ENCODE results near the gene SNED1.

Gene SNED1

DNA sequence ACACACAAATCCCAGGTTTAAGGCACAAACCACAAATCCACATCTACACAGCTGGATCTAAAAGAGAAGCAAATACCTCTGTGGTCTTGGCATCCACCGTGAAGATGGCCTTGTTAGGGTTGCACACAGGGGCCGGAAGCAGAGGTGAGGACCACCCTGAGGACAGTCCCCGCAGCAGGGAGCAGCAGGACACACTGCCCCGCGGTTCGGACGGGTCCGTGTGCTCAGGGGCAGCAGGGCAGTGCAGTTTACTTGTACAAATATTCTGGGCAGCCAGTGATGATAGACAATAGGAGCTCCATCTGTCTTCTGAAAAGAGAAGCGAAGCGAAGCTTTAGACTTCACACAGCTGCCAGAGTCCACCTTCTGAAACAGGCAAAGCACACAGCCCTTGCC lies 142.0 kb downstream of the SNED1 start:
- ATAC-seq (ENCODE audit: insufficient read depth, low read depth) (no peak), DNase-seq (no peak)
- Histone ChIP-seq H3K4me3 (ENCODE audit: low read depth in 1 of 2, low read length in 2 of 2) (no peak overlapping the region), H3K36me3 (ENCODE audit: insufficient read depth, low read length) (peaks cover 68% of the 10 kb centered on the region), H3K4me1 (ENCODE audit: insufficient read depth, low read length) (no peaks in the 10 kb centered on the region), H3K9me3 (ENCODE audit: insufficient read depth, low read length, severe bottlenecking) (no peaks in the 10 kb centered on the region), H2AFZ (ENCODE audit: low read depth, low read length) (no peak overlapping the region), H3K4me2 (ENCODE audit: insufficient read depth, low read length) (no peak overlapping the region), H3K27me3 (ENCODE audit: insufficient read depth, low read length, poor library complexity) (no peaks in the 10 kb centered on the region), H4K20me1 (ENCODE audit: insufficient read depth, low read length) (peaks cover 33% of the 10 kb centered on the region; the same call in 1 of the 2 replicates), H3K79me2 (ENCODE audit: insufficient read depth, low read length) (peaks cover 25% of the 10 kb centered on the region), H3K27ac (ENCODE audit: low read length) (no peak overlapping the region), H3K9ac (ENCODE audit: low read depth, low read length) (no peak overlapping the region)
- TF ChIP-seq, protein P1, sequence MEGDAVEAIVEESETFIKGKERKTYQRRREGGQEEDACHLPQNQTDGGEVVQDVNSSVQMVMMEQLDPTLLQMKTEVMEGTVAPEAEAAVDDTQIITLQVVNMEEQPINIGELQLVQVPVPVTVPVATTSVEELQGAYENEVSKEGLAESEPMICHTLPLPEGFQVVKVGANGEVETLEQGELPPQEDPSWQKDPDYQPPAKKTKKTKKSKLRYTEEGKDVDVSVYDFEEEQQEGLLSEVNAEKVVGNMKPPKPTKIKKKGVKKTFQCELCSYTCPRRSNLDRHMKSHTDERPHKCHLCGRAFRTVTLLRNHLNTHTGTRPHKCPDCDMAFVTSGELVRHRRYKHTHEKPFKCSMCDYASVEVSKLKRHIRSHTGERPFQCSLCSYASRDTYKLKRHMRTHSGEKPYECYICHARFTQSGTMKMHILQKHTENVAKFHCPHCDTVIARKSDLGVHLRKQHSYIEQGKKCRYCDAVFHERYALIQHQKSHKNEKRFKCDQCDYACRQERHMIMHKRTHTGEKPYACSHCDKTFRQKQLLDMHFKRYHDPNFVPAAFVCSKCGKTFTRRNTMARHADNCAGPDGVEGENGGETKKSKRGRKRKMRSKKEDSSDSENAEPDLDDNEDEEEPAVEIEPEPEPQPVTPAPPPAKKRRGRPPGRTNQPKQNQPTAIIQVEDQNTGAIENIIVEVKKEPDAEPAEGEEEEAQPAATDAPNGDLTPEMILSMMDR (IDR thresholded peaks at IDR 0.05; ENCODE audit: borderline replicate concordance, extremely low read depth, low read length, poor library complexity, severe bottlenecking), result no peak
- no peak for TF ChIP-seq EZH2 (IDR thresholded peaks at IDR 0.05; ENCODE audit: borderline replicate concordance, low read depth, low read length, severe bottlenecking)

DNA sequence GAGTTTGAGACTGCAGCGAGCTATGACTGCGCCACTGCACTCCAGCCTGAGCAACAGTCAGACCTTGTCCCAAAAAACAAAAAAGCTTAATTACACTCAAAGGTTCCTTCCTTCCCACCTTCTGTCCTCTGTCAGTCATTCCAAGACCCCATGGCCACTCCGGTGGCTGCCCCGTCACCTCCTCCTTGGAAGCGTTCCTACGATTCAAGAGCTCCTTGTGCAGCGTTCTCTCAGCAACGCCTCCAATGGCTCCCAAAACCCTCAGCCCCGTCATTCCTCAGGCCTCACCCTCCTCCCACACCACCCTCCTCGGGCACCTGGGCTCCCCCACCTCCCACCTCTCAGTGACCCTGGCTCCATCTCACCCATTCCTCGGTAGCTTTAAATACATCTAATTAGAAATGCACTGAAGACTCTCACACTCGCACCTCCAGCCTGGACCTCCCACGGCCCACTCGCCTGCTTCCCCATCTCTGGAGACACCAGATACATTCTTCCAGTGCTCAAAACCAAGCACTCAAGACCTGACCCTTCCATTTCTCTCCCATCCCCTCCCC lies 142.9 kb downstream of the SNED1 start:
- Histone ChIP-seq H3K4me3 (ENCODE audit: low read depth in 1 of 2, low read length in 2 of 2) (no peak overlapping the region), H3K27me3 (ENCODE audit: insufficient read depth, low read length, poor library complexity) (no peaks in the 10 kb centered on the region), H2AFZ (ENCODE audit: low read depth, low read length) (no peak overlapping the region), H3K79me2 (ENCODE audit: insufficient read depth, low read length) (peaks cover 34% of the 10 kb centered on the region), H3K9ac (ENCODE audit: low read depth, low read length) (no peak overlapping the region), H3K9me3 (ENCODE audit: insufficient read depth, low read length, severe bottlenecking) (no peaks in the 10 kb centered on the region), H3K4me2 (ENCODE audit: insufficient read depth, low read length) (no peak overlapping the region), H3K27ac (ENCODE audit: low read length) (no peak overlapping the region), H4K20me1 (ENCODE audit: insufficient read depth, low read length) (peaks cover 33% of the 10 kb centered on the region; the same call in 1 of the 2 replicates), H3K36me3 (ENCODE audit: insufficient read depth, low read length) (peaks cover 60% of the 10 kb centered on the region), H3K4me1 (ENCODE audit: insufficient read depth, low read length) (no peaks in the 10 kb centered on the region)
- DNase-seq (no peak), ATAC-seq (ENCODE audit: insufficient read depth, low read depth) (no peak)
- TF ChIP-seq, protein P1 (IDR thresholded peaks at IDR 0.05; ENCODE audit: borderline replicate concordance, extremely low read depth, low read length, poor library complexity, severe bottlenecking), result no peak
- no peak for TF ChIP-seq EZH2 (IDR thresholded peaks at IDR 0.05; ENCODE audit: borderline replicate concordance, low read depth, low read length, severe bottlenecking)

DNA sequence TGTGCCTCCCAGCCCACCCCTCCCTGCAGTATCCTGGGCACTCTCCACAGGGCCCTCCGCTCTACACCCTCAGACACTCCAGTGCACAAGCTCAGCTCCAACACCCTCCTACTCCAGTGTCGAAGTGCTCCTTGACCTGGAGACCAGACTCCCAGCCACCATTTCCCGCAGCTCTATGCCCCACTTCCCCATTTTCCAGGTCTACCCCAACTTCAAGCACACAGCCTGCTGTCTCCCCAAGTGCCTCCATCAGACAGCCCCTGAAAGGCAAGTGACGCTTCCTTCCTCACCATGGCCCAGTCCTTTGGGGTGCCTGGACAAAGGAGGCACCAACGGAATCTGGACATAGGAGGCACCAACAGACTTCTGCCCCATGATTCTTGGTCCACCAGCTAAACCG lies 143.6 kb downstream of the SNED1 start:
- DNase-seq, result no peak
- H3K36me3 ChIP-seq (ENCODE audit: insufficient read depth, low read length), result peaks cover 53% of the 10 kb centered on the region
- H3K27me3 ChIP-seq (ENCODE audit: insufficient read depth, low read length, poor library complexity), result no peaks in the 10 kb centered on the region
- TF ChIP-seq EZH2 (IDR thresholded peaks at IDR 0.05; ENCODE audit: borderline replicate concordance, low read depth, low read length, severe bottlenecking), result no peak
- TF ChIP-seq, protein P1 (IDR thresholded peaks at IDR 0.05; ENCODE audit: borderline replicate concordance, extremely low read depth, low read length, poor library complexity, severe bottlenecking), result no peak
- no peaks in the 10 kb centered on the region for H3K9me3 ChIP-seq (ENCODE audit: insufficient read depth, low read length, severe bottlenecking)
- H3K79me2 ChIP-seq (ENCODE audit: insufficient read depth, low read length), result peaks cover 34% of the 10 kb centered on the region
- ATAC-seq (ENCODE audit: insufficient read depth, low read depth), result no peak
- no peak overlapping the region for H3K27ac ChIP-seq (ENCODE audit: low read length)
- no peak overlapping the region for H3K9ac ChIP-seq (ENCODE audit: low read depth, low read length)
- peaks cover 37% of the 10 kb centered on the region; the same call in 1 of the 2 replicates for H4K20me1 ChIP-seq (ENCODE audit: insufficient read depth, low read length)
- H3K4me3 ChIP-seq (ENCODE audit: low read depth in 1 of 2, low read length in 2 of 2), result no peak overlapping the region
- H2AFZ ChIP-seq (ENCODE audit: low read depth, low read length), result no peak overlapping the region
- H3K4me1 ChIP-seq (ENCODE audit: insufficient read depth, low read length), result peaks cover 5% of the 10 kb centered on the region; the same call in 1 of the 2 replicates
- no peak overlapping the region for H3K4me2 ChIP-seq (ENCODE audit: insufficient read depth, low read length)
